Left ventricle myocardium inferior (tissue), 1 donor: Measurements from ENCODE around the gene LRRFIP2. TPM values are rescaled to one million over a fixed set of nuclear protein-coding genes. Genes with fewer than 3 reads are reported as not detected.
"Not testable (repeated sequence)": the region's sequence is repeated elsewhere in the genome, so short reads cannot be mapped to it uniquely, and the experiment has no call there.

Experiments used
- DNase-seq: peaks from one replicate; pipeline ENCODE4 v3.0.0-alpha.2; 2020
- H3K27ac ChIP-seq: fragments of 200-600 bp; replicated peaks from 2 replicates; pipeline ENCODE4 v1.8.0; 2021
- H3K27me3 ChIP-seq: fragments of 200-600 bp; 2 replicates; pipeline ENCODE4 v1.8.0; 2021; ENCODE audit warnings: low read depth
- H3K36me3 ChIP-seq: fragments of 200-600 bp; 2 replicates; pipeline ENCODE4 v1.8.0; 2021
- H3K4me1 ChIP-seq: fragments of 200-600 bp; 2 replicates; pipeline ENCODE4 v1.8.0; 2021
- H3K4me3 ChIP-seq: fragments of 200-600 bp; 2 replicates; pipeline ENCODE4 v1.8.0; 2021; ENCODE audit warnings: mild to moderate bottlenecking, moderate library complexity
- H3K9me3 ChIP-seq: fragments of 200-600 bp; replicated peaks from 2 replicates; pipeline ENCODE4 v1.8.0; 2021
- intact Hi-C: fragments of 100-400 bp; cut with micrococcal nuclease; formaldehyde crosslinking; loops from one replicate; pipeline ENCODE4 v1.11.0; 2022
- total RNA-seq: library from RNA; stranded (reverse); fragmentation: NEBNext Ultra II Directional; extraction: Animal tissue kit (Norgen Biotek cat#: 25700); gene quantifications from one replicate; pipeline ENCODE4 v1.2.1, GENCODE V29; 2021
- TF ChIP-seq, protein P1 (sequence below): fragments of 200-600 bp; IDR thresholded peaks from 2 replicates; pipeline ENCODE4 v1.8.0; 2021; ENCODE audit warnings: antibody characterized with exemption, mild to moderate bottlenecking, borderline replicate concordance
- donor health status: DM: no; HTN: yes; CAD: no; lungs with severe emphysema.

LRRFIP2 gene
- total RNA-seq, 1 donor from 2014 or later, result 155 TPM

DNA sequence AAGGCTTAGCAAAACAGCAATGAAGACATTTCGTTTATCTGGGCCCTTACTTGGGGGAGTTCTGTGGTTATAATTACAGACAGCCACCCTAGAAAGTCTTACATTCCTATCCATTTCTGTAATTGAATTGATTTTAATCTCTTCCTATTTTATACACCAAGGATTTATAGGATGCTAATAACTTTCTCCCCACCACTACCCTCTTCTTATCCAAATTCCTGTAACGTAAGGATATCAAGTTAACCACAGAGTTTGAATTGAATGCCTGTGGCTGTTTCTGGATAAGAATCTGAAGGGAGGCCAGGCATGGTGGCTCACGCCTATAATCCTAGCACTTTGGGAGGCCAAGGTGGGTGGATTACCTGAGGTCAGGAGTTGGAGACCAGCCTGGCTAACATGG, 102.5 kb downstream of the LRRFIP2 start:
- H3K36me3 ChIP-seq, result peaks cover 41% of the 10 kb centered on the region
- TF ChIP-seq, protein P1, sequence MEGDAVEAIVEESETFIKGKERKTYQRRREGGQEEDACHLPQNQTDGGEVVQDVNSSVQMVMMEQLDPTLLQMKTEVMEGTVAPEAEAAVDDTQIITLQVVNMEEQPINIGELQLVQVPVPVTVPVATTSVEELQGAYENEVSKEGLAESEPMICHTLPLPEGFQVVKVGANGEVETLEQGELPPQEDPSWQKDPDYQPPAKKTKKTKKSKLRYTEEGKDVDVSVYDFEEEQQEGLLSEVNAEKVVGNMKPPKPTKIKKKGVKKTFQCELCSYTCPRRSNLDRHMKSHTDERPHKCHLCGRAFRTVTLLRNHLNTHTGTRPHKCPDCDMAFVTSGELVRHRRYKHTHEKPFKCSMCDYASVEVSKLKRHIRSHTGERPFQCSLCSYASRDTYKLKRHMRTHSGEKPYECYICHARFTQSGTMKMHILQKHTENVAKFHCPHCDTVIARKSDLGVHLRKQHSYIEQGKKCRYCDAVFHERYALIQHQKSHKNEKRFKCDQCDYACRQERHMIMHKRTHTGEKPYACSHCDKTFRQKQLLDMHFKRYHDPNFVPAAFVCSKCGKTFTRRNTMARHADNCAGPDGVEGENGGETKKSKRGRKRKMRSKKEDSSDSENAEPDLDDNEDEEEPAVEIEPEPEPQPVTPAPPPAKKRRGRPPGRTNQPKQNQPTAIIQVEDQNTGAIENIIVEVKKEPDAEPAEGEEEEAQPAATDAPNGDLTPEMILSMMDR, result no peak
- DNase-seq, result no peak
- no peak overlapping the region for H3K27ac ChIP-seq
- no peaks in the 10 kb centered on the region for H3K9me3 ChIP-seq
- peaks cover 13% of the 10 kb centered on the region for H3K4me1 ChIP-seq
- H3K27me3 ChIP-seq, result no peaks in the 10 kb centered on the region
- intact Hi-C loops, result no loop called here
- no peak overlapping the region for H3K4me3 ChIP-seq

DNA sequence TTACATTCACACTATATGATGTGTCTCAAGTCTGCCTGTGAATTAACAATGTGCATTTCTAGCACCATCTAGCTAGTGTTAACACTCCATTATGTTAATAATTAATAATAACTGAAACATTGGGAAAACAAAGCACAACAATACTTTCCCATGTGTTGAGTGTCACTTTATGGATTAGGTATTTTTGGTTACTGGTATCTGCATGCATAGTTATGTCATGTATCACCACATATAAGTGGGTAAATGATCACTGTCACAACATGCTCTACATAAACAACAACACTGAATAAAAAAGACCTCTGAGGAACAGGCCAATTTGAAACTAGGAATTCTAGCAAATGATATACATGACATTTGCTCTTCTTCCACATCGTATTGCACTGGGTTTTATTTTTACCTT, 106.4 kb downstream of the LRRFIP2 start:
- intact Hi-C loops, result no loop called here
- DNase-seq, result no peak
- peaks cover 45% of the 10 kb centered on the region for H3K36me3 ChIP-seq
- TF ChIP-seq, protein P1, result no peak
- H3K9me3 ChIP-seq, result no peaks in the 10 kb centered on the region
- H3K27ac ChIP-seq, result no peak overlapping the region
- no peak overlapping the region for H3K4me3 ChIP-seq
- peaks cover 17% of the 10 kb centered on the region for H3K4me1 ChIP-seq
- H3K27me3 ChIP-seq, result no peaks in the 10 kb centered on the region

DNA sequence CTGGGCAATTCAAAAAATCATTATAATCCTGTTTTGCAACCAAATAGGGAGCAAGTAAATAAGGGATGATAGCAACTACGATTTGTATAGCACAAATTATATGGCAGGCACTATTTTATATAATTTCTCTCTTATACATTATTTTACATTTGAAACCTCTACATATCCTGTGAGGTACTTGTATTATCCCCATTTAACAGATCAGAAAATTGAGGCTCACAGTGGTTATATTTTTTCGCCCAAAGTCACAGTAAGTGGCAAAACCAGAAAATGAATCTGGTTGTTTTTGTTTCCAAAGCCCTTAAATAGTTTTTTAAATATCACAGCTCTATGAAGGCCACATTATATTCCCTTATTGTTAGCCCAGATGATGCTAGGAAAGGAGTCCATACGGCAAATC, 106.8 kb downstream of the LRRFIP2 start:
- H3K9me3 ChIP-seq, result no peaks in the 10 kb centered on the region
- TF ChIP-seq, protein P1, result no peak
- H3K36me3 ChIP-seq, result peaks cover 49% of the 10 kb centered on the region
- H3K27ac ChIP-seq, result no peak overlapping the region
- H3K4me3 ChIP-seq, result no peak overlapping the region
- peaks cover 12% of the 10 kb centered on the region for H3K4me1 ChIP-seq
- no peak for DNase-seq
- H3K27me3 ChIP-seq, result no peaks in the 10 kb centered on the region
- intact Hi-C loops, result no loop called here

DNA sequence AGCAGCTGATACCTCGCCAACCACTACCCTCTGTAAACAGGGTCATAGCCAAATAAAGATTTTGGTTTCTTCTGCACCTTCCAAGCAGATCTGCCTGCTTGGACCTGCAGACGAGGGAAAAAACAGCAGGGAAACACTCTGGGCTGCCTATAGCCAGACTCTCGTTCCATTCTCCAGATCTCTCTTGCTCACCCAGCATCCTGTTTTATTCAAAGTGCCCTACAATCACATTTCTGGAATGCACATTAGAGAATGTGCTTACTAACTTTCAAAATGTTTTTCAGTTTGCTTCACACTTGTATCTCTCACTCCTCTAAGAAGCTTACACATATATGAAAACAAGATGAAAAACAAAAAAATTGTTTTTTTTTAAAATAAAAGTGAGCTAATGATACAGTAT, 109.6 kb downstream of the LRRFIP2 start:
- Histone ChIP-seq H3K27ac (no peak overlapping the region), H3K4me1 (peaks cover 17% of the 10 kb centered on the region), H3K27me3 (no peaks in the 10 kb centered on the region), H3K4me3 (no peak overlapping the region), H3K36me3 (peaks cover 51% of the 10 kb centered on the region), H3K9me3 (no peaks in the 10 kb centered on the region)
- DNase-seq, result no peak
- TF ChIP-seq, protein P1, result no peak
- intact Hi-C loops, result no loop called here

DNA sequence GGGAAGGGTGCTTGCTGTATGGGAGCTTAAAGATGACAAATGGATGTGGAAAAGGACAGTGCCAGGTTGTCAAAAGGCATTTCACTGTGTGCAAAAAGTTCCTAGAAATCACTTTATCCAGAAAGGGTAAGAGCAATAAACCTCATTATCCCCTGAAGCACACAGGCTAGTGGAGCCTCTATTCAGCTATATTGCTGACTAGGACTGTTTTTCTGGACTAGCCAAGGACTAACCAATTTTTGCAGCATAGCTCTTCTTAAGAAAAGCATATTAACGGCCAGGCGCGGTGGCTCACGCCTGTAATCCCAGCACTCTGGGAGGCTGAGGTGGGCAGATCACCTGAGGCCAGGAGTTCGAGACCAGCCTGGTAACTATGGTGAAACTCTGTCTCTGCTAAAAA, 116.3 kb downstream of the LRRFIP2 start:
- intact Hi-C loops, result no loop called here
- no peaks in the 10 kb centered on the region for H3K9me3 ChIP-seq
- TF ChIP-seq, protein P1, result no peak
- peaks cover 49% of the 10 kb centered on the region for H3K36me3 ChIP-seq
- H3K4me1 ChIP-seq, result peaks cover 51% of the 10 kb centered on the region
- H3K27ac ChIP-seq, result peak overlapping the region; percentile 16
- DNase-seq, result no peak
- H3K4me3 ChIP-seq, result no peak overlapping the region
- no peaks in the 10 kb centered on the region for H3K27me3 ChIP-seq

DNA sequence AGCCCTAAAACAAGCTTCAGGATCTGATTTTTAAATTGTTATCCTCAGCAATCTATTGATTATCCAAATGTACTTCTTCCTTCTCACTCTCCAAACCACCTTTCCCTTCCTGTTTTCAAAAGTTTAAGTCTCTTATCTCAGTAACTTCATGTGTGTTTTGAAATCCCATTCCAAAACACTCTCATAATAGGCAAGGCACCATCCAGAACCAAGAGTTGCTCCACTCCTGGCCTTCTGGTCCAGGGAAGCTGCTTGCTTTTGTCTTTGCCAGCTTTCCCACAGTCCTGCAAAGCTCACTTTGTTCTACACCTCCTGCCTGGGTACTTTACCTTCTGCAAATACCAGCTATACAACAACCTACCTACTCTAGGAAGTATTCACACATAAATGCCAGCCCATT, 117.6 kb downstream of the LRRFIP2 start:
- H3K27ac ChIP-seq, result peak overlapping the region; percentile 89
- TF ChIP-seq, protein P1, result no peak

DNA sequence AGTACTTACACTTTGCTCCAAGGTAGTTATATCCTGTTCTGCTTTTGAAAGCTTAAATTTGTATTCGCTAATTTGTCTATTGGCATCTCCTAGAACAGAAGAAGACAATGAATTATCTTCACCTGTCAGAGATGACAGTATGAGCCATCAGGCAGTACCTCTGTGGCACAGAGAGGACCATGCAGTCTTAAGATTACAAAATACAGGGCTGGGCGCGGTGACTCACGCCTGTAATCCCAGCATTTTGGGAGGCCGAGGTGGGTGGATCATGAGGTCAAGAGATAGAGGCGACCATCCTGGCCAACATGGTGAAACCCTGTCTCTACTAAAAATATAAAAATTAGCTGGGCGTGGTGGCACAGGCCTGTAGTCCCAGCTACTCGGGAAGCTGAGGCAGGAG, 119.3 kb downstream of the LRRFIP2 start:
- H3K4me3 ChIP-seq, H3K9me3 ChIP-seq, H3K27me3 ChIP-seq, intact Hi-C loops, DNase-seq: not testable (repeated sequence)
- peaks cover 60% of the 10 kb centered on the region for H3K36me3 ChIP-seq
- peak overlapping the region; percentile 89 for H3K27ac ChIP-seq
- peaks cover 71% of the 10 kb centered on the region for H3K4me1 ChIP-seq

More for the DNA sequence above, 117.6 kb downstream of the LRRFIP2 start:
- no peak for DNase-seq
- H3K9me3 ChIP-seq, result no peaks in the 10 kb centered on the region
- intact Hi-C loops, result no loop called here
- peaks cover 61% of the 10 kb centered on the region for H3K4me1 ChIP-seq
- no peaks in the 10 kb centered on the region for H3K27me3 ChIP-seq
- no peak overlapping the region for H3K4me3 ChIP-seq
- H3K36me3 ChIP-seq, result peaks cover 53% of the 10 kb centered on the region
